ENCODE results near the gene FNBP1. TPM values are rescaled to one million over a fixed set of nuclear protein-coding genes. Genes with fewer than 3 reads are reported as not detected.

FNBP1 gene
- total and polyA plus RNA-seq, 2 of the 13 experiments (the other 11 are each of a cell fraction or from before 2014, with no cell fraction given): 5.4 to 19.5 TPM

DNA sequence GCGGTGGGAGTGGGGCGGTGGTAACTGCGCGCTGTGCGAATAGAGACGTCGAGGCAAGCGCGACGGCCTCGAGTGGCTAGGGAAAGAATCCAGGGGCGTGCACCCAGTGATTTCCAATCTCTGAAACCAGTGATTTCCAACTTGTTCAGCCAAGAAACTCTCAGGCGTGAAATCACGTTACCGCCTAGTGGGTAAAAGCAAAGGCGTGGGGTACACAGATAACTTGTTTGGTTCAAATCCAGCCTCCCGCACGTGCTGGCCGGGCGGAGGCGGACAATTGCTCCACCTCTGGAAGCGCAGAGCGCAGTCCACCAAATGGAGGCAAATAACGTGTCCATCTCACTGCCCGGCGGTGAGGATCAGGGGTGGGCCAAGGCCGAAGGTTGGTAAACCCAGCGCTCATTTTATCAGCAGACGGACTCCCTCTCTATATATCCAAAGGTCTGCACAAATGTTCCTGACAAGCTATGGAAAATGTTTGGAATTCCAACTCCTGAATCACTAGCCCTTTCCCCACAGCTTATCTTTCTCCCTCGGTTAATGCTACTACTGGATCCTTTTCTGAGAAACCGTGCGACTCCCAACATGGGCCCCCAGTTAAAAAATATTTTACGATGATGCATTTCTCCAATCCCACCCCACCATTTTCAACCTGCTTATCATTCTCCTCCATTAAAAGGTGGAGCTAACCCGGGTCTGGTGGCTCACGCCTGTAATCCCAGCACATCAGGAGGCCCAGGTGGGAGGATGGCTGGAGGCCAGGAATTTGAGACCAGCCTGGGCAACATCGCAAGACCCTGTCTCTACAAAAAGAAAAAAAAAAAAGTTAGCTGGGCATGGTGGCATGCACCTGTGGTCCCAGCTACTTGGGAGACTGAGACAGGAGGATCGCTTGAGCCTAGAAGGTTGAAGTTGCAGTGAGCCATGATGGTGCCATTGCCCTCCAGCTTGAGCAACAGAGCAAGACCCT is 950 bp upstream of the FNBP1 start (continued):
- TF ChIP-seq, protein P1, sequence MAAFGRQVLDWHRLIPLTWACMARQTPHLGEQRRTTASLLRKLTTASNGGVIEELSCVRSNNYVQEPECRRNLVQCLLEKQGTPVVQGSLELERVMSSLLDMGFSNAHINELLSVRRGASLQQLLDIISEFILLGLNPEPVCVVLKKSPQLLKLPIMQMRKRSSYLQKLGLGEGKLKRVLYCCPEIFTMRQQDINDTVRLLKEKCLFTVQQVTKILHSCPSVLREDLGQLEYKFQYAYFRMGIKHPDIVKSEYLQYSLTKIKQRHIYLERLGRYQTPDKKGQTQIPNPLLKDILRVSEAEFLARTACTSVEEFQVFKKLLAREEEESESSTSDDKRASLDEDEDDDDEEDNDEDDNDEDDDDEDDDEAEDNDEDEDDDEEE (CRISPR knock-in tag; IDR thresholded peaks at IDR 0.05): no peak
- peak; percentile 48; the same call in 1 of the 2 replicates for TF ChIP-seq CCDC6 (CRISPR knock-in tag; IDR thresholded peaks at IDR 0.05)
- no peak for TF ChIP-seq FOXK2 (IDR thresholded peaks at IDR 0.05)
- TF ChIP-seq, protein P2, sequence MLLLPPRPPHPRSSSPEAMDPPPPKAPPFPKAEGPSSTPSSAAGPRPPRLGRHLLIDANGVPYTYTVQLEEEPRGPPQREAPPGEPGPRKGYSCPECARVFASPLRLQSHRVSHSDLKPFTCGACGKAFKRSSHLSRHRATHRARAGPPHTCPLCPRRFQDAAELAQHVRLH (CRISPR knock-in tag; IDR thresholded peaks at IDR 0.05; ENCODE audit: borderline replicate concordance, low read depth): 0 out of 2 replicates have a peak, but pooled peaks have one; percentile 24
- TF ChIP-seq ZNF724P (CRISPR knock-in tag; IDR thresholded peaks at IDR 0.05; ENCODE audit: borderline replicate concordance): peak; percentile 74; the same call in 1 of the 2 replicates
- 0 out of 3 replicates have a peak, but pooled peaks have one; percentile 19 for TF ChIP-seq MXI1 (IDR thresholded peaks at IDR 0.05; ENCODE audit: borderline replicate concordance, low read depth, low read length)
- TF ChIP-seq GFI1 (CRISPR knock-in tag; IDR thresholded peaks at IDR 0.05; ENCODE audit: borderline replicate concordance): 0 out of 2 replicates have a peak, but pooled peaks have one; percentile 36
- TF ChIP-seq ZNF816 (CRISPR knock-in tag; IDR thresholded peaks at IDR 0.05; ENCODE audit: borderline replicate concordance): no peak
- TF ChIP-seq MLXIP (CRISPR knock-in tag; IDR thresholded peaks at IDR 0.05; ENCODE audit: borderline replicate concordance): no peak
- TF ChIP-seq ZNF367 (CRISPR knock-in tag; IDR thresholded peaks at IDR 0.05; ENCODE audit: borderline replicate concordance): 0 out of 2 replicates have a peak, but pooled peaks have one; percentile 40
- peak; percentile 30 for TF ChIP-seq BCL6 (CRISPR knock-in tag; IDR thresholded peaks at IDR 0.05)
- no peak; the same call in 1 of the 2 replicates for TF ChIP-seq ZNF350 (CRISPR knock-in tag; IDR thresholded peaks at IDR 0.05; ENCODE audit: borderline replicate concordance, low read depth)
- TF ChIP-seq TFE3 (CRISPR knock-in tag; IDR thresholded peaks at IDR 0.05): peak; percentile 45; the same call in 1 of the 2 replicates
- no peak for TF ChIP-seq NFKBIZ (CRISPR knock-in tag; IDR thresholded peaks at IDR 0.05)
- TF ChIP-seq, protein P3, sequence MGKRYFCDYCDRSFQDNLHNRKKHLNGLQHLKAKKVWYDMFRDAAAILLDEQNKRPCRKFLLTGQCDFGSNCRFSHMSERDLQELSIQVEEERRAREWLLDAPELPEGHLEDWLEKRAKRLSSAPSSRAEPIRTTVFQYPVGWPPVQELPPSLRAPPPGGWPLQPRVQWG (CRISPR knock-in tag; IDR thresholded peaks at IDR 0.05; ENCODE audit: borderline replicate concordance, low read depth): no peak
- 0 out of 2 replicates have a peak, but pooled peaks have one; percentile 71 for TF ChIP-seq KAT7 (CRISPR knock-in tag; IDR thresholded peaks at IDR 0.05; ENCODE audit: borderline replicate concordance)
- TF ChIP-seq SP4 (CRISPR knock-in tag; IDR thresholded peaks at IDR 0.05): peak; percentile 40; the same call in 1 of the 2 replicates
- peak; percentile 79; the same call in 1 of the 2 replicates for TF ChIP-seq MXD3 (CRISPR knock-in tag; IDR thresholded peaks at IDR 0.05)
- no peak for TF ChIP-seq ZNF839 (CRISPR knock-in tag; IDR thresholded peaks at IDR 0.05; ENCODE audit: borderline replicate concordance)
- TF ChIP-seq RELA (CRISPR knock-in tag; IDR thresholded peaks at IDR 0.05): no peak
- TF ChIP-seq POLR2G (IDR thresholded peaks at IDR 0.05; ENCODE audit: low read depth, low read length): no peak
- no peak; the same call in 1 of the 2 replicates for TF ChIP-seq ZNF709 (CRISPR knock-in tag; IDR thresholded peaks at IDR 0.05)
